HG03139 (cell line): ENCODE data around the gene PDE4B.
A peak's percentile ranks its signal among the peaks of the same experiment; 100 is the strongest.

ENCODE experiments used
- ATAC-seq: cut with Tn5 transposase; IDR thresholded peaks from one replicate; pipeline ENCODE4 v1.9.1; 2021; ENCODE audit not compliant: unreplicated experiment

PDE4B gene

GRCh38 chr1:66226985-66227384 is 434.3 kb downstream of the PDE4B start:
- ATAC-seq = no peak

GRCh38 chr1:66227966-66228365 is 435.3 kb downstream of the PDE4B start:
- no peak for ATAC-seq

- ATAC-seq = no peak
These were observed 438.5 kb downstream of the PDE4B start for GRCh38 chr1:66231217-66231616.

- no peak for ATAC-seq
These were observed 439.2 kb downstream of the PDE4B start for GRCh38 chr1:66231681-66232463.

DNA sequence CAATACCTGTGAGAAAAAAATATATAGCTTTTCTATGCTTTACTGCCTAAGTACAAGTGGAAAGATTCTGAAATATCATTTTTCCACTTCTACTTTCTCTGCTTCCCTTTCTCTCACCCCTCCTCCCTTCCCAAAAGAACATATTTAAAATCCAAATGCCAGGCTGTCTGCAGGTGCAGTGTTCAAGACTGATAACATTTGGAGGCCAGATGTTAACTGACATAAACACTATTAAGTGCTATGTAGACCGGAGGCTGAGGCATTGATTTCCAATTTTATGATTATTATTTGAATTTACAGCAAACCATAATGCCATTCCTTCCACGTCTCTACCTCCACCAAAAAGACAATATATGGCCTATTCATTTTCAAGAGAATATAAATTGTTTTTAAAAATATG is 444.3 kb downstream of the PDE4B start:
- no peak for ATAC-seq

- ATAC-seq = no peak
These were observed 445.2 kb downstream of the PDE4B start for GRCh38 chr1:66237722-66238479.

DNA sequence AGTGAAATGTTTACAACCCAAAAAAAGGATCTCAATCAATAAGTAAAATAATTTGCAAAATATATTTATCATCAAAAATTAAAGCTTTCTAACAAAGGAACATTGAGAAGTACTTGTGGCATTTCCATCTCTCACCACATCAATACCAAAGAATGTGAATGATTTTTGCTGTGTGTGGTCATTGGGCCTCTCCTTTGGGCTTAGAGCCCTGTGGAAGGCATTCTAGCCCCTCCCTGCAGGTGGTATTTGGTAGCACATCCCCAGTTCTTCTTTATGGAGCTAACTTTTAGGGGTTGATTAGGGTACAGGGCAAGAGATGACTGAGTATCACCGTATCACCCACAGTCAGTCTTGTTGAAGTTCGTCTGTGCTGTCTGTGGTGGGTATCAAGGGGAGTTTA is 447.1 kb downstream of the PDE4B start:
- no peak for ATAC-seq

DNA sequence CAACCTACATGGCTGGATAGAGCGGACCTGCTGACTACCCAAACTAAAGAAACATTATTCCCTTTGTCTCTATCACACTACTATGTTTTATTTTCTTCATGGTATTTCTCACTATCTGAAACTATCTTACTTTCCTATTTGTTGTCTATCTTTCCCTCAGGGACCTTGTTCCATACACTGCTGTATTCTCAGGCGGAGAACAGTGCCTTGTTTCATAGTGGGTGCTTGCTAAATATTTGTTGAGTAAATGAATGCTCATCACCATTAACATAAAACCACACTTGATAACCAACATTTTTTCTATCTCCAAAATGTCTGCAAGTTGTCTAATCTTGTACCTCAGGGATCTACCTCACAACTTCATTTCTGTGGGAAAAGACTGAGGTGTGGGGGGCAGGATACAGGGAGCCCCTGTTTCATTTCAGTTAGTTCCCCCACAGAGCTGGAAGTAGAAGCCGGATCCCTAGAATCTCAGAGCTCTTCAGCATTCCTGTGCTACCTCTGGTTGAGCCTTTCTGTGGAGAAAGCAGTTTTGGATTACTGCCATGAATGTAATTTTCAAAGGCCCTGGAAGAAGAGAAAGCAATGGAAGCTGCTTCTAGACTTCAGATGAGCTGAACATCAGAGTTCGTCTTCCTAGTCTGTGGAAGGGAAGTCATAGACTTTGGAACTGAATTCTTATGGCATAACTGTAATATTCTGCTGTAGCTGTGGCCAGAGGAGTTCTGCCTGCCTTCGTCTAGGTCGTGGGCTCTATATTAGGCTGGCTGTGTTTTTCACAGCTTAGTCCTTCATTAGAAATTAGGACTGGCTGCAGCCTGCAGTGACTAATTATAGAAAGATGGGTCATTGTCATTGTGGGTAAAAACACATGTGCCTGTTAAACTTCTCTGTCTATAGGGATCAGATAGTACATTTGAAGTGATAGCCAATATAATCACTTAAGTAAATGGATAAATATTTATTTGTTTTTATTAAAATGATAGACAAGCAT is 448.1 kb downstream of the PDE4B start:
- no peak for ATAC-seq

- peak; percentile 79 for ATAC-seq
These were observed 450.2 kb downstream of the PDE4B start for GRCh38 chr1:66242646-66243547.

DNA sequence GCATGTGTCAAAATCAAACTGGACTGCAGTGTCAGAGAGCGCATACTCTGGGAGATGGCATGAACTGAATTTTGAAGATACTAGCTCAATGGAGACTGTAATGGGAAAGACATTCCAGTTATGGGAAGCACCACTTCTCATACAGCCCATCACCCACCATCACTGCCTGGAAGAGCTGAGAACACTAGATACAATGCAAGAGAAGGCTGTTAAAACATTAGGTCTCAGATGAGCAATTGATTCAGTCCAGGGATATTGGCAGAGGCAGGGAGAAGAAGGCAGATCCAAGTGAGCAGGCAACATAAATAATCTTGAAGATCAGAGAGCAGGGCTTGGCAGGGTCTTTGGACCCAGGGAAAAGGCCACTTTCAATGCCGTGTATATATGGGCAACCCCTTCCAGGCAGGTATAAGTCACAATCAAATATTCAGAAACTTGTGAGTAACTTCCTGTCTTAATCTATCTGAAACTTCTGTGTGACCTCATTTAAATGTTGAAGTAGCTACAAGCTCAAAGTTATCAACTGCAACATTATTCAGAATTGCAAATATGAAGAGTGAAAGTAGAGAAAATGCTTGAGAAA is 450.9 kb downstream of the PDE4B start:
- ATAC-seq = no peak

DNA sequence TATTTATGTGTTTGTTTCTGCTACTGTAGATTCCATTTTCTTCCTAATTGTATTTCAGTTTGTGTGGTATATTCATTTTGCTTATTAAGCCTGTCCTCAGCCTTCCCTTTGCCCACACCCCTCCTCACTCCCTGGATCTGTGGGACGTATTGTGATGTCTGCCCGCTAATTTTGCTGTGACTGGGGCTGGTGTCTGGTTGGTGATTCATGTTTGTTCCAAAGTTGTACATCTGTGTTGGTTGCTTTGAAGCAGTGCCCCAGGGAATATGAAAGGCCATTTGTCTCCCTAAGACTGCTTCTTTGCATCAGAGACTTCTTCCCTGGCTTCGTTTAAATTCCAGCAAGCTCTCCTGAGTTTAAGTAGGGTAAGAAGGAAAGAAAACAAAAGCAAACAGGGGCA is 451.7 kb downstream of the PDE4B start:
- no peak for ATAC-seq

GRCh38 chr1:66245691-66246090 is 453.0 kb downstream of the PDE4B start:
- ATAC-seq = no peak

- no peak for ATAC-seq
These were observed 453.9 kb downstream of the PDE4B start for GRCh38 chr1:66246351-66247269.

DNA sequence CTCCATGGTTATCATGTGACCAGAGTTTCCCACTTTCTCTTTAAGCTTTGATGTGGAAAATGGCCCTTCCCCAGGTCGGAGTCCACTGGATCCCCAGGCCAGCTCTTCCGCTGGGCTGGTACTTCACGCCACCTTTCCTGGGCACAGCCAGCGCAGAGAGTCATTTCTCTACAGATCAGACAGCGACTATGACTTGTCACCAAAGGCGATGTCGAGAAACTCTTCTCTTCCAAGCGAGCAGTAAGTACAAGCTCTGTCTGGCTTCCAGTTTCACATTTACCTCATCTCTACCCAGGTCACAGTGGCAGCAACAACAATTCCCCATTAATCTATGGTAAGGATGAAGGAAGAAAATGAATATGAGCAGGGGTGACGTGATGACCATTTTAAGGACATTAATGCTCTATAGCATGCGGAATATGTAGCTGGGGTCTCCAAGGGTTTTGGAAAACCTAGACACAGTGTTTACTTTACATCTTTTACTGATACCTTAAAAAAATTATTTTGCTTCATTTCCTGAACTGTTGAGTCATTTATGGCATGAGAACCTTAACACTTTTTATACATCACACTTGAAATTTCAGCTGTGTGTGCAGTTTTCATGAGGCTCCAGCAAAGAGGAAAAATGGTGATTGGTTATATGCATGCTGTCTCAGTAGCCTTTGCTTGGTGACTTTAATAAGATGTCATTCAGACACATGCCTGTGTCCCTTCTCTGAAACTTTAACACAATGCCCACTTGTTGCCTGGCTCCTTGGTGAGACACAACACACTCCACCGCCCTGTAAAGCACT is 454.9 kb downstream of the PDE4B start:
- peak; percentile 40 for ATAC-seq

- no peak for ATAC-seq
These were observed 455.6 kb downstream of the PDE4B start for GRCh38 chr1:66248257-66248656.

GRCh38 chr1:66248746-66249145 is 456.1 kb downstream of the PDE4B start:
- no peak for ATAC-seq

GRCh38 chr1:66250075-66250474 is 457.4 kb downstream of the PDE4B start:
- ATAC-seq = no peak

DNA sequence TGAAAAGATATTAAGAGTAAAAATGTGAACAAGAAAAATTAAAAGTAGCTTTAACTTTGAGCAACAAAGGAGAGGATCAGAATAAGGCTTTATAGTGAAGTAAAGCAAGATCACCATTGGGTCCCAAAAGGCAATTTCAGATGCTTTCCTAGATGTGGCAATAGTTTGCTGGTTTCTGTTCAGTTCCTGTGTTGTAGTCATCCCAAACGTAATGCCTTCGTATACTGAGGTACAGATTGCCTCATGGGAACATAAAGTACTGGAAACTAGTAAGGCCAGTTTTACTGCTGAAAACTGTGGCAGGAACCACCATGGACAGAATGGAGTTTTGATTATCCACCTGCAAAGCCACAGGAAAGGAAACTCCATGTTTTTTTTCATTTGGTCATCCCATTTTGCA is 457.8 kb downstream of the PDE4B start:
- no peak for ATAC-seq
